ENCODE measurements around the gene FLYWCH1. TPM values are rescaled to one million over a fixed set of nuclear protein-coding genes. Genes with fewer than 3 reads are reported as not detected.

FLYWCH1 gene
- total RNA-seq, 1 experiment from 2014 or later = 149 TPM

DNA sequence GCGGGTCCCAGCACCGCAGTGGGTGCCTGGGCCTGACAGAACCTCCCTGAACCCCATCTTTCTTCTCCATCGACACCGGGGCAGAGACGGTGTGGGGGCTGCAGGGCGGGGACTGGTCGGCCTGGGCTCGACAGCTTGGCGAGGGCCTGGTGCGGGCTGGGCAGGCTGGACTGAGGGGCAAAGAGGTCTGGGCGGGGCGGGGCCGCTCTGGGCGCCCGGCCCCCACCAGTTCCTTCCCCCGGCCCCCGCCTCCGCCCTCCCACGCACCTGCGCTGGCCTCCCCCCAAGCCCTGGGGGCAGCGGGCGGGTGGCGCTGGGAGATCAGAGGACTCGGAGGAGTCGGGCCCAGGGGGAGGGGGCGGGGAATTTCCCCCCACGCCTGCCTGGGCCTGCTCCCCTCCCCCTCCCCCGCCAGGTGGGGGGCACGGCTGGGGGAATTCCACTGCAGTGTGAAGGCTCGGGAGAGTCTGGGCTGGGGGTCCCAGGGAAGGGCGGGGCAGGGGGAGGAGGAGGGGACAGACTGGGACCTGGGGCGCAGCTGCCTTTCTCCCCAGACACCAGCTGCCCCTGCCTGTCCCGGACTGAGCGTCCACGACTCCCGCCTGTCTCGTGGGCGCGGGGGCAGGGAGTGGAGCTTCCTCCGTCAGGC is 51.5 kb downstream of the FLYWCH1 start:
- in situ Hi-C loops (cut with HindIII; ENCODE audit: low pct_unique_long_range_greater_than_20kb, low sequenced_read_pairs) = no loop called here
- DNase-seq (ENCODE audit: low read depth) = no peak

DNA sequence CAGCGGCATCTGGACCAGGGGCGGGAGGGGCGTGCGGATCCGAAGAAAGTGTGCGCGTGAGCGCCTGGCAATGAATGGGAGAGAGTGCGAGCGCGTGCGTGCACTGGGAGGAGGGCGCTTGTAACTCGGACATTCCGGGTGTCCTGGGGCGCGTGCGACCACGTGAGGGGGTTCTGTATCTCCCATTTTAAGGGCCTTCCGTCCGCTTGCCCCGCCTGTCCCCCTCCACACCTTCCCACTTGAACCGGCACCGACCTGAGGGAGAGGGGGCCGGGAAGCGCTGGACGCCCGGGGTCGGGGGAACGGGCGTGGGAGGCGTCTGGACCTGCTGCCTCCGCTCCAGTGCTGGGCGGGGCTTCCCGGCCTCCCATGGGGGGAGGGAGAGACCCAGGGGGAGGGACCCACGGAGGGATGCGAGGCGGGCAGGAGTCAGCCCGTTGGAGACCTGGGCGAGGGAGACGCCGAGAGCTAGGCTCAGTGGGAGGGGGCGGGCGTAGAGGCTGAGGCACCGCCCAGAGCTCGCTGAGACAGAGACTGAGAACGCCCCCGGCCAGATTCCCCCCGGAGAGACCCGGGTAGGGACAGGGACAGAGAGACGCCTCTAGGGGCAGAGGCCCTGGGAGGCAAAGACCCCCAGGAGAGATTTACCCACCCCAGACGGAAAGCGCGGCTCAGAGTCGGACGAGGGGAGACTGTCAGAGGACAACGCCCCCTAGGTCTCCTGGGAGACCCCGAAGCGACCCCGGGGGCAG is 52.2 kb downstream of the FLYWCH1 start, which contains the start of gene KREMEN2:
Gene KREMEN2 (plus strand): TSS at position 553 of the 752 bp plus-strand sequence. CDS start 246 bp downstream, outside the sequence.
- in situ Hi-C loops (cut with HindIII; ENCODE audit: low pct_unique_long_range_greater_than_20kb, low sequenced_read_pairs) = no loop called here
- DNase-seq (ENCODE audit: low read depth) = peak; percentile 87

DNA sequence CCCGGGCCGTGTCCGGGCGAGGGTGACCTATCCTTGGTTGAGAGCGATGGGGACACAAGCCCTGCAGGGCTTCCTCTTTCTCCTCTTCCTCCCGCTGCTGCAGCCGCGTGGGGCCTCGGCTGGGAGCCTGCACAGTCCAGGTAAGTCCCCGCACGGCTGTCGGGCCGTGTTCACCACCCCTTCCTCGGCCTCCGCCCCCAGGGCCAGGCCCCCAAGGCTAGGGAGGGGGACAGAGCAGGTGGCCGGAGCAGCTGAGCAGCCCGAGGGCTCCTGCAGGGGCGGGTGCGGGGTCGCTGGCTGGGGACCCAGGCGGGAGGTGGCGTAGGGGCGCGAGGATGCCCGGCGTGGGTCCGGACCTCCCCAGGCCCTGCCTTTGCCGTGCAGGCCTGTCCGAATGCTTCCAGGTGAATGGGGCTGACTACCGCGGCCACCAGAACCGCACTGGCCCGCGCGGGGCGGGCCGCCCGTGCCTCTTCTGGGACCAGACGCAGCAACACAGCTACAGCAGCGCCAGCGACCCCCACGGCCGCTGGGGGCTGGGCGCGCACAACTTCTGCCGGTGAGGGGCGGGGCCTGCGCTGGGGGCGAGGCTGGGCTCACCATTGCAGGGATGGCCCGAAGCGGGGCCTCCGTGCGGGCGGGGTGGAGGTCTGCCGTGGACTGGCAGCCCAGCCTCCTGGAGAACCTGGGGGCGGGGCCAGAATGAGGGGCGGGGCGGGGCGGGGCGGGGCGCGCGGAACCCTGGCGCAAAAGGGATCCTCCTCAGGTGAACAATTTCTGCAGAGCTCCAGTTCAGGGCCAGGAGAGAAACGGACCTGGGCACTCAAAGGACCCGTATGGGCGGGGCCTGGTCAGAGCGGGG is 53.0 kb downstream of the FLYWCH1 start:
- in situ Hi-C loops (cut with HindIII; ENCODE audit: low pct_unique_long_range_greater_than_20kb, low sequenced_read_pairs) = no loop called here
- peak; percentile 80 for DNase-seq (ENCODE audit: low read depth)

DNA sequence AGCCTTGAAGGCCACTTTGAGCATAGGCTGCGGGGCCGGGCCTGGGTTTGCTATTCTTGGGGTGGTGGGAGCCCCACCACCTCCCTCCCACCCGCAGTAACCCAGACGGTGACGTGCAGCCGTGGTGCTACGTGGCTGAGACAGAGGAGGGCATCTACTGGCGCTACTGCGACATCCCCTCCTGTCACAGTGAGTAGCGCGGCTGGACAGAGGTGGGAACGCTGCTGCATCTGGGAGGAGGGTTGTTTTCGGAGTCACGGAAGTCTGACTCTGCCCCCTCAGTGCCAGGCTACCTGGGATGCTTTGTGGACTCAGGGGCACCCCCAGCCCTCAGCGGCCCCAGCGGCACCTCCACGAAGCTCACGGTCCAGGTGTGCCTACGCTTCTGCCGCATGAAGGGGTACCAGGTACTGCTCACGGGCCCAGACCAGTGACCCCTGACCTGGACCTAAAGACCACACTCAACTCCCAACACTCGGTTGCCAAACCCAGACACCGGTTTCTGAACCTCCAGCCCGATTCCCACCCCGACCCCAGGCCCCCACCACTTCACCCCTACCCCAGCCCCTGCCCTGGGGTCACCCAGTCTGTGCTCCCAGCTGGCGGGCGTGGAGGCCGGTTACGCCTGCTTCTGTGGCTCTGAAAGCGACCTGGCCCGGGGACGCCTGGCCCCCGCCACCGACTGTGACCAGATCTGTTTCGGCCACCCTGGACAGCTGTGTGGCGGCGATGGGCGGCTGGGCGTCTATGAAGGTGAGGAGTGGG is 54.5 kb downstream of the FLYWCH1 start:
- DNase-seq (ENCODE audit: low read depth) = no peak
- in situ Hi-C loops (cut with HindIII; ENCODE audit: low pct_unique_long_range_greater_than_20kb, low sequenced_read_pairs) = no loop called here

DNA sequence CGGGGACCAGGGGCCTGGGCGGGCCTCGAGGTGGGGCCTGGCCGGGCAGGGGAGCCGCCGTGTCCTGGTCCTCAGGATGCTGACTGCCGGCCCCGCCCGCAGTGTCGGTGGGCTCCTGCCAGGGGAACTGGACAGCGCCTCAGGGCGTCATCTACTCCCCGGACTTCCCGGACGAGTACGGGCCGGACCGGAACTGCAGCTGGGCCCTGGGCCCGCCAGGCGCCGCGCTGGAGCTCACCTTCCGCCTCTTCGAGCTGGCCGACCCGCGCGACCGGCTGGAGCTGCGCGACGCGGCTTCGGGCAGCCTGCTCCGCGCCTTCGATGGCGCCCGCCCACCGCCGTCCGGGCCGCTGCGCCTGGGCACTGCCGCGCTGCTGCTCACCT is 55.1 kb downstream of the FLYWCH1 start:
- in situ Hi-C loops (cut with HindIII; ENCODE audit: low pct_unique_long_range_greater_than_20kb, low sequenced_read_pairs) = no loop called here
- no peak for DNase-seq (ENCODE audit: low read depth)

DNA sequence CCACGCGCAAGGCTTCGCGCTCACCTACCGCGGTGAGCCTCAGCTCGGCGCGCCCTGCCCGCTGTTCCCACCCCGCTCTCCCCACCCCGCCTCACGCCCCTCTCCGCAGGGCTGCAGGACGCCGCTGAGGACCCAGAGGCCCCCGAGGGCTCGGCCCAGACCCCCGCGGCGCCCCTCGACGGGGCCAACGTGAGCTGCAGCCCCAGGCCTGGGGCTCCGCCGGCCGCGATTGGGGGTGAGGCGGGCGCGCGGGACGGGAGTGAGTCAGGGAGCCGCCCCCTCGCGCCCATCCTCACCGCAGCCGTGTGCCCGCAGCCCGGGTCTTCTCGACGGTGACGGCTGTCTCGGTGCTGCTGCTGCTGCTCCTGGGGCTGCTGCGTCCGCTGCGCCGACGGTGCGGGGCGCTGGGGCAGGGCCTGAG is 55.5 kb downstream of the FLYWCH1 start:
- no peak for DNase-seq (ENCODE audit: low read depth)
- in situ Hi-C loops (cut with HindIII; ENCODE audit: low pct_unique_long_range_greater_than_20kb, low sequenced_read_pairs) = no loop called here

DNA sequence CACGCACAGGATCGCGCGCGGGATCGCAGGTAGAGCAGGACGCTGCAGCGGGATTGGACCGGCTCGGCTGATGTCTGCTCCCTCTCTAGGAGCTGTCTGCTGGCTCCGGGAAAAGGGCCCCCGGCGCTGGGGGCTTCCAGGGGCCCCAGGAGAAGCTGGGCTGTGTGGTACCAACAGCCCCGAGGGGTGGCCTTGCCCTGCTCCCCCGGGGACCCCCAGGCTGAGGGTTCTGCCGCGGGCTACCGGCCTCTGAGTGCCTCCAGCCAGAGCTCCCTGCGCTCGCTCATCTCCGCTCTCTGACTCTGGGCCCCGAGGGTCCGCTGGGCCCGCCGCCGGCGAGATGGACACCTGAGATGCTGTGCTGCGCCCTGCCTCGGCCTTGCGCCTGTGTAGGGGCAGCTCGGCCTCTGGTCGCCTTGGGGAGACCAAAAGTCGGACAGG is 56.0 kb downstream of the FLYWCH1 start:
- DNase-seq (ENCODE audit: low read depth) = no peak
- in situ Hi-C loops (cut with HindIII; ENCODE audit: low pct_unique_long_range_greater_than_20kb, low sequenced_read_pairs) = no loop called here

DNA sequence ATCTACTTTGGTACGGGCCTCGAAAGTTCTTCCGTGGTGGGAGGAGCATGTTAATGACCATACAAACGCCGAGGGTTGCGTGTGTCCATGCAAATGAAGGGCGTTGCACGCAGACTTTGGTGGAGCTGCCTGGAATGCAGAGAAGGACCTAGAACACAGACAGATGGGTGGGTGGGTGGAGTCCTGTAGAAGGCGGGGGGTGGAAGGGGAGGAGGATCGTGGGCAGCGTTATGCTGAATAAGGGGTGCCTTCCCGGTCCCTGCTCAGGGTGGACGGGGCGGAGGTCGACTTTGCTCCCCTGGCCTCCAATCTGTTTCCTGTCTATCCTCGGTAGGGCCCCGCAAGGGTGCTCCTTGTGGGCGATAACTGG is 56.6 kb downstream of the FLYWCH1 start:
- peak; percentile 77 for DNase-seq (ENCODE audit: low read depth)
- in situ Hi-C loops (cut with HindIII; ENCODE audit: low pct_unique_long_range_greater_than_20kb, low sequenced_read_pairs) = no loop called here

DNA sequence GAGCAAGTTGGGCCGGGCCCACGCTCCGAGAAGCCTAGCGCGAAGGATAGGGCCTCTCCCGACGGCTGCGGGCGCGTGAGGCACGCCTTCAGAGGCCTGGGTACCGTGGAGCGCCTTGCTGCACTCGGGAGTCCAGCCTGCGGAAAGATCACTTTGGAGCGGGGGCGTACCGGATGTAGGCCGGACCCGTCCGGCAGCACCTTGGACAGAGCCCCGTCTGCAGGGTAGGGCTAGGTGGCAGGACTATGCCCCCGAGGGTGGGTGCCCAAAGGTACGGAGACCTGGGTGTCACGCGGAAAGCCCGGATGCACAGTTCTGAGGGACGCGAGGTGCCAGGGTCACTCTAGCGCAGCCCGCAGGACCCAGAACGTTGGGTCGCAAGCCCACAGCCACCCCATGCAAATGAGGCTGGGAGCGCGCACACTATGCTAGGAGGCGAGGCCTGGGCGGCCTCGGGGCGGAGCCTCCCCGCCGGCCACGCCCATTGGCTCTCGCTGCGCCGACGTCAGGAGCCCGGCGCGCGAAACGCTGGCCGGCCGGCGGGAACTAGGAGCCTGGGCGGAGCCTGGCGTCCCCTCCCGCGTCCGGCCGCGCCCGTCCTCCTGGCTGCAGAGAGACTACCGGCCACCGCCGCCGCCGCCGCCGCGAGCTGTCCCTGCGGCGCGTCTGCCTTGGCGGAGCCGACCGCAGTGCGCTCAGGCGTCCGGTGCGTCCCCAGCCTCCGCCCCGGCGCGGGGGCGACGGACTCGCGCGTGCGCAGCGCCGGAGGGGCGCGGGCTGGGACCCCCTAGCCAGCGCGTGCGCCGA is 57.2 kb downstream of the FLYWCH1 start, which contains the start of gene PAQR4:
Gene PAQR4 (plus strand): TSS at position 611 of the 807 bp plus-strand sequence. CDS start 327 bp downstream, outside the sequence.
- DNase-seq (ENCODE audit: low read depth) = peak; percentile 98
- in situ Hi-C loops (cut with HindIII; ENCODE audit: low pct_unique_long_range_greater_than_20kb, low sequenced_read_pairs) = no loop called here

DNA sequence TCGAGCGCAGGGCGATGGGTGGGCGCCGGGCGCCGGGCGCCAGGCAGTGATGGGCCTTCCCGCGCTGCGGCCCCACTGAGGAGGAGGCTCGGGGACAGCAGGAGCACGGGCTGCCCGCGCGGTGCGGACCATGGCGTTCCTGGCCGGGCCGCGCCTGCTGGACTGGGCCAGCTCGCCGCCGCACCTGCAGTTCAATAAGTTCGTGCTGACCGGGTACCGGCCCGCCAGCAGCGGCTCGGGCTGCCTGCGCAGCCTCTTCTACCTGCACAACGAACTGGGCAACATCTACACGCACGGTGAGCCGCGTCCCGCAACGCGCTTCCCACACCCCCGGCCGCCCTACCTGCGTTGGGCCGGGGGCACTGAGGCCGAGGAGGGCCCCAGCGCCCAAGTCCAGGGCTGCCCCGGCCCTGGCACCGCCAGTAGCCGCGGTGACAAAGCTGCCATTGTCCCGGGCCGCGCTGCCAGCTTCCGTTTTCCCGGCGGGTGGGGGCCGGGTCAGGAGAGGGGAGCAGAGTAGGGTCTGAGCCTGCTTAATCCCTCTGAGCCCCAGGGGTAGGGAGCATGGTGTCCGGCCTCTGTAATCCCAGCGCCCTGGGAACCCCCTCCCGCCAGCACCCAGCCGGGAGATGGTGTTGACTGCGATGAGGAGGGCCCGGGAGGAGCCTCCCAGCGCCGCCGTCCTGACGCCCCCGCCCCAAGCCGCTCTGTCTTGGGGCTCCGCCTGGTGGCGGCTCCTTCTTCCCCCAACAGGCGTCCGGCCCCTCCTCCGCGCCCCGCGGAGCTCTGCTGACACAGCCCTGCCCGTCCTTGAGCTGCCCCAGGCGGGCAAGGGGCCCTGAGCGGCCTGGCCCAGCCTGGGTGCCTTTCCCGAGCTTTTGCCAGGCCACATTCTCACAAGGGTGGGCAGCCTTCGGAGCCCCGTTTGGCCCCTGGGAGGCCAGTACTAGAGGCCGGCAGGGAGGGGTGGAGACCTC is 58.1 kb downstream of the FLYWCH1 start:
- in situ Hi-C loops (cut with HindIII; ENCODE audit: low pct_unique_long_range_greater_than_20kb, low sequenced_read_pairs) = no loop called here
- DNase-seq (ENCODE audit: low read depth) = peak; percentile 71

DNA sequence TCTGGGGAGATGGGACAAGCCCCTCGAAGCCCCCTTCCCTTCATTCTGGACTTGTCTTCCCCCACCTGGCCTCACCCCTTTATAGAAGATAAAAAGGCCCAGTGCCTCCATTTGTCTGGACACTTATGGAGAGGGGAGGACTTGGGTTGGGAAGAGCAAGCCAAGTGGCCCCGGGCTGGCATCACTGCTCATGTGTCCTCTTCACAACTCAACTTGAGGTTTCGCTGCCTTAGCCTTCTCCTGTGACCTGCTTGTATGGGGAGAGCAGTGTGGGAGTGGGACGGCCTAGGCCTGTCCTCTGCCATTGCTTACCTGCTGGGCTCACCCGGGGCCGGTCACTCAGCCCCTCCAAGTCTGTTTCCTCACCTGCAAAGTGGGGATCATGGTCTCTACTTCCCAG is 58.8 kb downstream of the FLYWCH1 start:
- in situ Hi-C loops (cut with HindIII; ENCODE audit: low pct_unique_long_range_greater_than_20kb, low sequenced_read_pairs) = no loop called here
- DNase-seq (ENCODE audit: low read depth) = no peak

DNA sequence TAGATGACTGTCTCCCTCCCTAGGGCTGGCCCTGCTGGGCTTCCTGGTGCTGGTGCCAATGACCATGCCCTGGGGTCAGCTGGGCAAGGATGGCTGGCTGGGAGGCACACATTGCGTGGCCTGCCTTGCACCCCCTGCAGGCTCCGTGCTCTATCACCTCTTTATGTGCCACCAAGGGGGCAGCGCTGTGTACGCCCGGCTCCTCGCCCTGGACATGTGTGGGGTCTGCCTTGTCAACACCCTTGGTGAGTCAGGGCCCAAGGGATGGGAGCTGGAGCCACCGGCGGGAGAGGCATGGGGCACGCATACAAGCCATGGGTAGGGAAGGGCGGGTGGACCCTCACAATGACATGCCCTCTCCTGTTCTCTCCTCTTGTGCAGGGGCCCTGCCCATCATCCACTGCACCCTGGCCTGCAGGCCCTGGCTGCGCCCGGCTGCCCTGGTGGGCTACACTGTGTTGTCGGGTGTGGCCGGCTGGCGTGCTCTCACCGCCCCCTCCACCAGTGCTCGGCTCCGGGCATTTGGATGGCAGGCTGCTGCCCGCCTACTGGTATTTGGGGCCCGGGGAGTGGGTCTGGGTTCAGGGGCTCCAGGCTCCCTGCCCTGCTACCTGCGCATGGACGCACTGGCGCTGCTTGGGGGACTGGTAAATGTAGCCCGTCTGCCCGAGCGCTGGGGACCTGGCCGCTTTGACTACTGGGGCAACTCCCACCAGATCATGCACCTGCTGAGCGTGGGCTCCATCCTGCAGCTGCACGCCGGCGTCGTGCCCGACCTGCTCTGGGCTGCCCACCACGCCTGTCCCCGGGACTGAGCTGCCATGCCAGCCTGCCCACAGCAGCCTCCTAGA is 59.6 kb downstream of the FLYWCH1 start:
- in situ Hi-C loops (cut with HindIII; ENCODE audit: low pct_unique_long_range_greater_than_20kb, low sequenced_read_pairs) = no loop called here
- no peak for DNase-seq (ENCODE audit: low read depth)

DNA sequence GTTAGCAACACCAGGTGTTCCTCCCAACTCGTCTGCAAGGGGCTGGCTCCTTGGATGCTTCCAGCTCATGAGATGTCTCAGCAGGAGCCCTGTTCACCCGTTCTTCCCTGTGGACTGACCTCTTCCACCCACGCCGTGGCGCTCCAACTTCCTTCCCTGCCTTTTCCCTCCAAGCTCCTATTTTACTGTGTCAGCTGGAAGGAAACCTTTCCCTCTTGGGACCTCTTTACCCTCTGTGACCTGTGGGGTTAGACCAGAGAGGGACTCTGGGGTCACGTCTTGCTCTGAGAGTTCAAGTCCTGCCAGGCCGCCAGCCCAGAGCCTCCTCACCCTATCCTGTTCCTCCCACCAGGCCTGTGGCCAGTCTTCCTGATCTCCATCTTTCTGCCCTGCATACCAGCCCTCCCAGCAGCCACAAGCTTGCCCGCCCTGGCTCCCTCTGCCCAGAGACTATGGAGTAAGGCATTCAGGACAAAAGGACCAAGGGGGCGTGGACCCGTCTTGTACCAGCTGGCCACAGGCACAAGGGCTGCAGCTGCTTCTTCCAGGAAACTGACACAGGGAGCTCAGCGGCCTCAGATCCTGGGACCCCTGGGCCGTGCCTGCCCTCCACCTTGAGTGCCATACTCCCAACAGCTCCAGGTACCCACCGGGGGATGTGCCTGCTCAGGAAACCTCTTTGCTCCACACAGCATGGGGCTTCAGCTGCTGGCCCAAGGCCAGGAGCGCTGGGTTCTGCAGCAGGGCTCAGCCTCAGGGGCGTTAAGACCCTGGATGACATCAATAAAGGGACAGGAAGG is 60.5 kb downstream of the FLYWCH1 start:
- in situ Hi-C loops (cut with HindIII; ENCODE audit: low pct_unique_long_range_greater_than_20kb, low sequenced_read_pairs) = no loop called here

DNA sequence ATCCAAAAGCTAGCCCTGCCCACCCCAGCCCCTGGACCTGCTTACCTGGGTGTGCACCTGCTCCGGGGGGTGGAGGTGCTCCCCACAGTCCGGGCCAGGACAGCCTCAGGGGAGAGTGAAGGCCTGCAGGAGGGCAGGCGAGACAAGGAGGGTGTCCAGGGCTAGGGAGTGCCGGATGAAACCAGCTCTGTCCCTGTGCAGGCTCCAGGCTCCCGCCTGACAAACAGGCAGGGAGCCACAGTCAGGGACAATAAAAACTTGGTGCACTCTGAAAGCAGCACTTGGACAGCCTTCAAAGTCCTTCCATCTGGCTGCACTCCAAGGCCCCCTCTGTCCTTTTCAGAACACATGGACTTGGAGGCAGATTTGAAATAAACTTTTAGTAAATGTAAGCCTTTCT is 61.4 kb downstream of the FLYWCH1 start:
- in situ Hi-C loops (cut with HindIII; ENCODE audit: low pct_unique_long_range_greater_than_20kb, low sequenced_read_pairs) = no loop called here
- no peak for DNase-seq (ENCODE audit: low read depth)

More for the DNA sequence above, 60.5 kb downstream of the FLYWCH1 start:
- no peak for DNase-seq (ENCODE audit: low read depth)
